Stomach (tissue), 4 donors: ENCODE results near the gene WDR26.

ENCODE experiments used
- CTCF ChIP-seq, 7 experiments: fragments of 450-650 bp in 4 of 7; fragments of 200-600 bp in 3 of 7; sonication (generic) in 3 of 7; IDR thresholded peaks; one replicate each; pipeline ENCODE4 v1.5.1; 2016 to 2019; ENCODE audit warnings: antibody characterized with exemption in 7 of 7, control low read depth in 2 of 7, mild to moderate bottlenecking in 1 of 7
- EP300 ChIP-seq: sonication (generic); formaldehyde crosslinking; IDR thresholded peaks from one replicate; pipeline ENCODE4 v1.6.1; 2017; ENCODE audit warnings: antibody characterized with exemption
- POLR2A ChIP-seq, 4 donors: fragments of 450-650 bp; IDR thresholded peaks; one replicate each; pipeline ENCODE4 v1.6.1; 2016; ENCODE audit warnings: antibody characterized with exemption in 4 of 4, control low read depth in 2 of 4, mild to moderate bottlenecking in 1 of 4, moderate library complexity in 1 of 4
- POLR2AphosphoS5 ChIP-seq, 3 donors: sonication (generic); formaldehyde crosslinking; IDR thresholded peaks; one replicate each; pipeline ENCODE4 v1.6.1; 2016; ENCODE audit warnings: antibody characterized with exemption in 3 of 3

- TF ChIP-seq CTCF (IDR thresholded peaks at IDR 0.05) (no peak), POLR2A (IDR thresholded peaks at IDR 0.05) (no peak), EP300 (no peak), POLR2AphosphoS5 (IDR thresholded peaks at IDR 0.05) (no peak)
These were observed 80.3 kb downstream of the WDR26 start for GRCh38 chr1:224353975-224354925.
